K562 (cell line): ENCODE measurements around the gene RACGAP1. TPM values are rescaled to one million over a fixed set of nuclear protein-coding genes. Genes with fewer than 3 reads are reported as not detected.

Experiments used
- CREB5 ChIP-seq: fragments of 250-450 bp; sonication (Bioruptor Pico); IDR thresholded peaks from 2 replicates; pipeline ENCODE4 v1.5.0; 2020; ENCODE audit warnings: mild to moderate bottlenecking
- E2F5 ChIP-seq: sonication (generic); formaldehyde crosslinking; IDR thresholded peaks from 2 replicates; pipeline ENCODE4 v1.8.0; 2022; ENCODE audit warnings: mild to moderate bottlenecking, missing genetic modification reagents
- KAT2B ChIP-seq: IDR thresholded peaks from one replicate; pipeline ENCODE4 v1.6.1; 2012; ENCODE audit warnings: low read depth, mild to moderate bottlenecking, control low read depth, inconsistent platforms, low read length, moderate library complexity
- MLX ChIP-seq, 2 experiments: fragments of 450-650 bp in 1 of 2; sonication (generic) in 1 of 2; formaldehyde crosslinking; conservative IDR thresholded peaks; 2 replicates each; pipeline versions ENCODE4 v1.4.0 to v1.8.1; 2020 to 2022; ENCODE audit warnings: mild to moderate bottlenecking in 1 of 2, missing genetic modification reagents in 1 of 2
- NR0B1 ChIP-seq: fragments of 450-650 bp; IDR thresholded peaks from one replicate; pipeline ENCODE4 v1.6.1; 2018; ENCODE audit warnings: mild to moderate bottlenecking, moderate library complexity; ENCODE audit not compliant: partially characterized antibody
- RNF2 ChIP-seq: sonication (generic); IDR thresholded peaks from 2 replicates; pipeline ENCODE4 v1.6.1; 2016
- STAT5B ChIP-seq: fragments of 250-450 bp; sonication (Bioruptor Pico); IDR thresholded peaks from 2 replicates; pipeline ENCODE4 v1.8.0; 2021; ENCODE audit warnings: mild to moderate bottlenecking, inconsistent platforms
- UBTF ChIP-seq, 2 experiments: IDR thresholded peaks; 2 replicates each; pipeline ENCODE4 v1.6.1; 2012; ENCODE audit warnings: improper control_type of control experiment in 2 of 2, low read depth in 2 of 2, low read length in 2 of 2, borderline replicate concordance in 1 of 2
- ZBTB11 ChIP-seq, 3 experiments: fragments of 200-800 bp in 1 of 3; fragments of 250-450 bp in 1 of 3; fragments of 450-650 bp in 1 of 3; sonication (Bioruptor Pico) in 1 of 3; sonication (Bioruptor generic) in 1 of 3; formaldehyde crosslinking in 1 of 3; IDR thresholded peaks; 2 replicates each; pipeline versions ENCODE4 v1.6.1 to v1.8.0; 2016 to 2022; ENCODE audit warnings: mild to moderate bottlenecking in 2 of 3, missing genetic modification characterization in 2 of 3, missing compliant biosample characterization in 1 of 3, moderate library complexity in 1 of 3
- ZNF133 ChIP-seq: fragments of 250-450 bp; sonication (Bioruptor Pico); IDR thresholded peaks from 2 replicates; pipeline ENCODE4 v1.4.0; 2020; ENCODE audit warnings: mild to moderate bottlenecking
- ZNF311 ChIP-seq: fragments of 250-450 bp; sonication (Bioruptor Pico); IDR thresholded peaks from 2 replicates; pipeline ENCODE4 v1.4.0; 2020; ENCODE audit warnings: mild to moderate bottlenecking, moderate library complexity
- ZNF347 ChIP-seq: fragments of 450-650 bp; formaldehyde crosslinking; IDR thresholded peaks from 2 replicates; pipeline ENCODE4 v1.4.0; 2020; ENCODE audit warnings: low read depth, mild to moderate bottlenecking, moderate library complexity
- polyA plus RNA-seq, 8 experiments: library from polyadenylated mRNA; depleted of rRNA in 4 of 8; stranded (reverse) in 5 of 8; unstranded in 3 of 8; fragments of >200 nt; fragmentation: Nextera tagmentation in 2 of 8; fragmentation: Illumina TruSeq in 1 of 8; extraction: Ambion mirVana in 2 of 8; extraction: Trizol in 1 of 8; gene quantifications; 2 replicates each; pipeline versions ENCODE4 v1.2.1 to v1.2.3, GENCODE V29; 2011 to 2014; ENCODE audit warnings: inconsistent platforms in 1 of 8, missing spikeins in 1 of 8
- total RNA-seq, 7 experiments: library from RNA; depleted of rRNA in 6 of 7; stranded (reverse); fragments of >200 nt in 6 of 7; fragmentation: Illumina TruSeq in 2 of 7; extraction: Trizol in 2 of 7; gene quantifications; 2 replicates each; pipeline versions ENCODE4 v1.2.1 to v1.2.3, GENCODE V29; 2011 to 2021; ENCODE audit warnings: low replicate concordance in 1 of 7

Gene RACGAP1
- total and polyA plus RNA-seq, 9 of the 15 experiments (the other 6 are each of a cell fraction or from before 2014, with no cell fraction given) = 56.4 to 92.9 (median 71.8) TPM

- TF ChIP-seq E2F5 (peak; percentile 60; the same call in 1 of the 2 replicates), ZNF311 (CRISPR knock-in tag) (no peak), ZBTB11 (CRISPR knock-in tag; IDR thresholded peaks at IDR 0.05) (peak in 1 of 3 experiments; percentile 75; a peak in 2 of 6 replicates), ZNF347 (CRISPR knock-in tag) (no peak), KAT2B (no peak), NR0B1 (no peak), CREB5 (no peak), RNF2 (no peak), MLX (CRISPR knock-in tag; conservative IDR thresholded peaks at IDR 0.05) (no peak), ZNF133 (CRISPR knock-in tag) (no peak), UBTF (IDR thresholded peaks at IDR 0.05; ENCODE audit: borderline replicate concordance in 1 of 2, low read depth in 2 of 2, low read length in 2 of 2) (no peak), STAT5B (CRISPR knock-in tag) (no peak)
Observed at GRCh38 chr12:50070314-50071060, 45.2 kb upstream of the RACGAP1 start (continued).
